IPS-18c (cell line): Measurements from ENCODE around the gene MAP3K7CL.

ENCODE experiments used
- H3K4me3 ChIP-seq: 2 replicates; pipeline ENCODE4 v1.7.0; 2013; ENCODE audit warnings: low read depth, mild to moderate bottlenecking, low read length, moderate library complexity; ENCODE audit not compliant: insufficient read depth
- H3K9me3 ChIP-seq: one replicate; pipeline ENCODE4 v1.6.1; 2013; ENCODE audit warnings: mild to moderate bottlenecking, low read length, moderate library complexity; ENCODE audit not compliant: control insufficient read depth, insufficient read depth

MAP3K7CL gene

GRCh38 chr21:29206445-29206844 lies 76.0 kb downstream of the MAP3K7CL start:
- H3K4me3 ChIP-seq = no peak overlapping the region

GRCh38 chr21:29207201-29207600 lies 76.8 kb downstream of the MAP3K7CL start:
- no peaks in the 10 kb centered on the region for H3K9me3 ChIP-seq
- no peak overlapping the region for H3K4me3 ChIP-seq

More at GRCh38 chr21:29206445-29206844, 76.0 kb downstream of the MAP3K7CL start:
- no peaks in the 10 kb centered on the region for H3K9me3 ChIP-seq

GRCh38 chr21:29208044-29208681 lies 77.7 kb downstream of the MAP3K7CL start:
- Histone ChIP-seq H3K4me3 (no peak overlapping the region), H3K9me3 (no peaks in the 10 kb centered on the region)

- Histone ChIP-seq H3K4me3 (no peak overlapping the region), H3K9me3 (no peaks in the 10 kb centered on the region)
These were observed 78.2 kb downstream of the MAP3K7CL start for GRCh38 chr21:29208682-29209059.

- Histone ChIP-seq H3K4me3 (no peak overlapping the region), H3K9me3 (no peaks in the 10 kb centered on the region)
These were observed 79.3 kb downstream of the MAP3K7CL start for GRCh38 chr21:29209696-29210095.

GRCh38 chr21:29211205-29211604 lies 80.8 kb downstream of the MAP3K7CL start:
- no peaks in the 10 kb centered on the region for H3K9me3 ChIP-seq
- H3K4me3 ChIP-seq = no peak overlapping the region

GRCh38 chr21:29212446-29212845 lies 82.0 kb downstream of the MAP3K7CL start:
- no peaks in the 10 kb centered on the region for H3K9me3 ChIP-seq
- no peak overlapping the region for H3K4me3 ChIP-seq

GRCh38 chr21:29213513-29214385 lies 83.3 kb downstream of the MAP3K7CL start:
- Histone ChIP-seq H3K9me3 (no peaks in the 10 kb centered on the region), H3K4me3 (no peak overlapping the region)

- Histone ChIP-seq H3K9me3 (no peaks in the 10 kb centered on the region), H3K4me3 (no peak overlapping the region)
These were observed 85.3 kb downstream of the MAP3K7CL start for GRCh38 chr21:29215709-29216108.

- Histone ChIP-seq H3K4me3 (no peak overlapping the region), H3K9me3 (no peaks in the 10 kb centered on the region)
These were observed 87.4 kb downstream of the MAP3K7CL start for GRCh38 chr21:29217818-29218291.

GRCh38 chr21:29218749-29219148 lies 88.3 kb downstream of the MAP3K7CL start:
- no peak overlapping the region for H3K4me3 ChIP-seq
- no peaks in the 10 kb centered on the region for H3K9me3 ChIP-seq

- H3K9me3 ChIP-seq = no peaks in the 10 kb centered on the region
These were observed 88.8 kb downstream of the MAP3K7CL start for GRCh38 chr21:29219165-29219770.

GRCh38 chr21:29221253-29221744 lies 90.9 kb downstream of the MAP3K7CL start:
- no peak overlapping the region for H3K4me3 ChIP-seq
- H3K9me3 ChIP-seq = no peaks in the 10 kb centered on the region

More at GRCh38 chr21:29219165-29219770, 88.8 kb downstream of the MAP3K7CL start:
- H3K4me3 ChIP-seq = no peak overlapping the region

- H3K9me3 ChIP-seq = no peaks in the 10 kb centered on the region
- H3K4me3 ChIP-seq = no peak overlapping the region
These were observed 93.6 kb downstream of the MAP3K7CL start for GRCh38 chr21:29224006-29224405.
